Endothelial cell of umbilical vein (primary cell): Measurements from ENCODE around the gene HEATR1.

Experiments used
- CTCF ChIP-seq, 2 donors: IDR thresholded peaks; 1 replicate in 1 of 2; 2 replicates in 1 of 2; pipeline ENCODE4 v1.5.1; 2011; ENCODE audit warnings: low read length in 2 of 2, mild to moderate bottlenecking in 2 of 2, moderate library complexity in 2 of 2, control low read depth in 1 of 2, inconsistent platforms in 1 of 2, low read depth in 1 of 2; ENCODE audit not compliant: insufficient read depth in 1 of 2; ENCODE audit errors: extremely low read depth in 1 of 2
- MAX ChIP-seq: IDR thresholded peaks from 2 replicates; pipeline ENCODE4 v1.6.1; 2011; ENCODE audit not compliant: insufficient read depth, insufficient read length
- POLR2A ChIP-seq: IDR thresholded peaks from 2 replicates; pipeline ENCODE4 v1.6.1; 2012; ENCODE audit warnings: low read depth, mild to moderate bottlenecking, control low read depth, low read length
- POLR2AphosphoS5 ChIP-seq: IDR thresholded peaks from 2 replicates; pipeline ENCODE4 v1.6.1; 2012; ENCODE audit warnings: low read depth, mild to moderate bottlenecking, control low read depth, low read length, moderate library complexity; ENCODE audit not compliant: insufficient read depth

GRCh38 chr1:236627727-236628408 lies 23.6 kb upstream of the HEATR1 start:
- TF ChIP-seq POLR2AphosphoS5 (no peak), MAX (no peak), POLR2A (no peak), CTCF (IDR thresholded peaks at IDR 0.05; ENCODE audit: extremely low read depth in 1 of 2, insufficient read depth in 1 of 2, low read depth in 1 of 2, low read length in 2 of 2) (no peak)
